GM23338 (cell line): ENCODE results near the gene MAGI1. TPM values are rescaled to one million over a fixed set of nuclear protein-coding genes. Genes with fewer than 3 reads are reported as not detected.

Source experiments
- ATAC-seq: fragments of 200-7000 bp; cut with Tn5 transposase; 3 replicates; pipeline ENCODE4 v1.9.1; 2020
- DNase-seq: peaks from one replicate; pipeline ENCODE4 v3.0.0-alpha.2; 2015; ENCODE audit warnings: low spot score
- H2AFZ ChIP-seq: fragments of 200-600 bp; sonication (generic); 2 replicates; pipeline ENCODE4 v1.8.0; 2016; ENCODE audit warnings: antibody characterized with exemption, mild to moderate bottlenecking, moderate library complexity
- H3F3A ChIP-seq: fragments of 200-600 bp; sonication (generic); replicated peaks from 2 replicates; pipeline ENCODE4 v1.8.0; 2017; ENCODE audit warnings: antibody characterized with exemption, mixed run types, low read depth
- H3K27ac ChIP-seq: fragments of 200-600 bp; sonication (generic); 2 replicates; pipeline ENCODE4 v1.6.1; 2016; ENCODE audit warnings: low read depth
- H3K27me3 ChIP-seq: fragments of 200-600 bp; sonication (generic); 2 replicates; pipeline ENCODE4 v1.8.0; 2016; ENCODE audit warnings: mild to moderate bottlenecking, mixed run types, moderate library complexity; ENCODE audit not compliant: insufficient read depth
- H3K36me3 ChIP-seq: fragments of 200-600 bp; sonication (generic); 2 replicates; pipeline ENCODE4 v1.8.0; 2016; ENCODE audit warnings: mild to moderate bottlenecking; ENCODE audit not compliant: insufficient read depth
- H3K4me1 ChIP-seq: fragments of 200-600 bp; sonication (generic); 2 replicates; pipeline ENCODE4 v1.8.0; 2016; ENCODE audit warnings: mild to moderate bottlenecking, moderate library complexity; ENCODE audit not compliant: insufficient read depth
- H3K4me2 ChIP-seq: fragments of 200-600 bp; sonication (generic); 2 replicates; pipeline ENCODE4 v1.7.1; 2017; ENCODE audit warnings: mixed run types
- H3K4me3 ChIP-seq: fragments of 200-600 bp; sonication (generic); 2 replicates; pipeline ENCODE4 v1.6.1; 2016; ENCODE audit warnings: mixed run types
- H3K79me2 ChIP-seq: fragments of 200-600 bp; sonication (generic); replicated peaks from 2 replicates; pipeline ENCODE4 v1.8.0; 2017; ENCODE audit warnings: mild to moderate bottlenecking; ENCODE audit not compliant: insufficient read depth
- H3K9me2 ChIP-seq: fragments of 200-600 bp; sonication (generic); 2 replicates; pipeline ENCODE4 v1.8.0; 2017; ENCODE audit not compliant: insufficient read depth
- H4K20me1 ChIP-seq: fragments of 200-600 bp; sonication (generic); replicated peaks from 2 replicates; pipeline ENCODE4 v1.8.0; 2017; ENCODE audit warnings: mild to moderate bottlenecking; ENCODE audit not compliant: insufficient read depth
- H3K27ac Mint-ChIP-seq: 2 replicates; pipeline ENCODE4 v1.8.0; 2020; ENCODE audit warnings: inconsistent platforms, mild to moderate bottlenecking, moderate library complexity, mixed read lengths
- H3K27me3 Mint-ChIP-seq: 3 replicates; pipeline ENCODE4 v1.8.0; 2022; ENCODE audit warnings: low read depth, mild to moderate bottlenecking, moderate library complexity, mixed read lengths, inconsistent platforms; ENCODE audit not compliant: insufficient read depth, poor library complexity
- H3K36me3 Mint-ChIP-seq: 3 replicates; pipeline ENCODE4 v1.8.0; 2021; ENCODE audit warnings: low read depth, mild to moderate bottlenecking, inconsistent platforms, moderate library complexity, mixed read lengths
- H3K4me1 Mint-ChIP-seq: 3 replicates; pipeline ENCODE4 v1.8.0; 2020; ENCODE audit warnings: mild to moderate bottlenecking, inconsistent platforms, mixed read lengths
- H3K4me3 Mint-ChIP-seq: 3 replicates; pipeline ENCODE4 v1.8.0; 2021; ENCODE audit warnings: moderate library complexity, mild to moderate bottlenecking, inconsistent platforms, mixed read lengths
- H3K9me3 Mint-ChIP-seq: 3 replicates; pipeline ENCODE4 v1.8.0; 2020; ENCODE audit warnings: moderate library complexity, mild to moderate bottlenecking, inconsistent platforms, mixed read lengths
- CREB1 ChIP-seq: fragments of 250-450 bp; sonication (Bioruptor Pico); IDR thresholded peaks from 2 replicates; pipeline ENCODE4 v1.5.0; 2020; ENCODE audit warnings: low read depth, mild to moderate bottlenecking, moderate library complexity
- EZH2 ChIP-seq: fragments of 200-600 bp; sonication (generic); IDR thresholded peaks from one replicate; pipeline ENCODE4 v1.8.0; 2017; ENCODE audit warnings: antibody characterized with exemption, mild to moderate bottlenecking, low read depth; ENCODE audit not compliant: unreplicated experiment
- EZH2phosphoT487 ChIP-seq: fragments of 200-600 bp; sonication (generic); IDR thresholded peaks from one replicate; pipeline ENCODE4 v1.8.1; 2018; ENCODE audit warnings: antibody characterized with exemption; ENCODE audit not compliant: unreplicated experiment
- JUNB ChIP-seq: IDR thresholded peaks from one replicate; pipeline ENCODE4 v1.6.1; 2016; ENCODE audit warnings: antibody characterized with exemption; ENCODE audit not compliant: unreplicated experiment
- NANOG ChIP-seq: IDR thresholded peaks from 2 replicates; pipeline ENCODE4 v1.6.1; 2016; ENCODE audit warnings: antibody characterized with exemption, borderline replicate concordance
- POLR2AphosphoS5 ChIP-seq: IDR thresholded peaks from 2 replicates; pipeline ENCODE4 v1.6.1; 2016; ENCODE audit warnings: antibody characterized with exemption, low read depth
- STAT1 ChIP-seq: IDR thresholded peaks from one replicate; pipeline ENCODE4 v1.6.1; 2016; ENCODE audit warnings: antibody characterized with exemption; ENCODE audit not compliant: unreplicated experiment
- ZNF114 ChIP-seq: fragments of 250-450 bp; sonication (Bioruptor Pico); IDR thresholded peaks from 2 replicates; pipeline ENCODE4 v1.5.0; 2020; ENCODE audit warnings: mild to moderate bottlenecking, moderate library complexity
- ZNF331 ChIP-seq: fragments of 250-450 bp; sonication (Bioruptor Pico); IDR thresholded peaks from 2 replicates; pipeline ENCODE4 v1.5.0; 2020; ENCODE audit warnings: low read depth, mild to moderate bottlenecking, moderate library complexity
- polyA plus RNA-seq: library from polyadenylated mRNA; unstranded; fragments of >200 nt; fragmentation: Nextera tagmentation; extraction: Ambion mirVana; gene quantifications from 2 replicates; pipeline ENCODE4 v1.2.1, GENCODE V29; 2016
- total RNA-seq: library from RNA; depleted of rRNA; stranded (reverse); fragments of >200 nt; shearing (Covaris generic); gene quantifications from 2 replicates; pipeline ENCODE4 v1.2.3, GENCODE V29; 2014
- TF ChIP-seq, protein P1 (sequence below): fragments of 250-450 bp; sonication (Bioruptor Pico); IDR thresholded peaks from 2 replicates; pipeline ENCODE4 v1.5.0; 2020; ENCODE audit warnings: mild to moderate bottlenecking, moderate library complexity
- TF ChIP-seq, protein P2 (sequence below): IDR thresholded peaks from one replicate; pipeline ENCODE4 v1.6.1; 2018; ENCODE audit warnings: antibody characterized with exemption; ENCODE audit not compliant: unreplicated experiment
- TF ChIP-seq, protein P3 (sequence below), 2 experiments: fragments of 200-600 bp in 1 of 2; sonication (generic) in 1 of 2; conservative IDR thresholded peaks; 2 replicates each; pipeline versions ENCODE4 v1.5.1 to v1.6.1; 2016 to 2017; ENCODE audit warnings: antibody characterized with exemption in 2 of 2, low read depth in 2 of 2, mild to moderate bottlenecking in 2 of 2, moderate library complexity in 1 of 2

MAGI1 gene
- total and polyA plus RNA-seq, 2 experiments from 2014 or later: 27.4 to 71.2 TPM

DNA sequence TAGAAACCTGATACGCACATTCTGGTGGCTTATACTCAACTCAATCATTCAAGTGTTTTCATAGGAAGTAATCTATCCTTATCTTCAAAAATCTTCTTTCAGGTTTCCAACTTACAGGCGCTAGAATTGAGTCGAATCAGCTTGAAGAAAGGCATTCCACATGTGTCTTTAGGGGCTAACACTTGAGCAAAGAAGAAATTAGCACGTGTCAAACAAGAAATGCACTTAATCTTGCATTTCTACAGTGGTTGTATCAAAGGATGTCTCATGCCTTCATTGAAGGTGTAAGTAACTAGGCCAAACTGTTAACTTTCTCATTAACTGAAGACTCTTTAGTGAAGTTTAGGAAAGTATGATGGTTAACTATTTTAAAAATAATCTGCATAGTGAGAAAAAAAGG lies 557.6 kb downstream of the MAGI1 start:
- H4K20me1 ChIP-seq: 0 out of 2 replicates have a peak, but pooled peaks cover under 1% of the 10 kb centered on the region
- Mint-ChIP-seq H3K27ac (no peak overlapping the region), H3K4me3 (no peak overlapping the region), H3K4me1 (peaks cover 80% of the 10 kb centered on the region), H3K9me3 (no peaks in the 10 kb centered on the region), H3K36me3 (peaks cover 2% of the 10 kb centered on the region; the same call in 1 of the 3 replicates), H3K27me3 (no peaks in the 10 kb centered on the region)
- H2AFZ ChIP-seq: no peak overlapping the region
- no peaks in the 10 kb centered on the region for H3F3A ChIP-seq
- H3K4me1 ChIP-seq: peaks cover 78% of the 10 kb centered on the region
- no peaks in the 10 kb centered on the region for H3K9me2 ChIP-seq
- H3K27me3 ChIP-seq: no peaks in the 10 kb centered on the region
- no peak overlapping the region for H3K4me3 ChIP-seq
- no peak for ATAC-seq
- TF ChIP-seq ZNF114 (CRISPR knock-in tag): no peak
- TF ChIP-seq ZNF331 (CRISPR knock-in tag): no peak
- TF ChIP-seq POLR2AphosphoS5: no peak
- TF ChIP-seq, protein P1, sequence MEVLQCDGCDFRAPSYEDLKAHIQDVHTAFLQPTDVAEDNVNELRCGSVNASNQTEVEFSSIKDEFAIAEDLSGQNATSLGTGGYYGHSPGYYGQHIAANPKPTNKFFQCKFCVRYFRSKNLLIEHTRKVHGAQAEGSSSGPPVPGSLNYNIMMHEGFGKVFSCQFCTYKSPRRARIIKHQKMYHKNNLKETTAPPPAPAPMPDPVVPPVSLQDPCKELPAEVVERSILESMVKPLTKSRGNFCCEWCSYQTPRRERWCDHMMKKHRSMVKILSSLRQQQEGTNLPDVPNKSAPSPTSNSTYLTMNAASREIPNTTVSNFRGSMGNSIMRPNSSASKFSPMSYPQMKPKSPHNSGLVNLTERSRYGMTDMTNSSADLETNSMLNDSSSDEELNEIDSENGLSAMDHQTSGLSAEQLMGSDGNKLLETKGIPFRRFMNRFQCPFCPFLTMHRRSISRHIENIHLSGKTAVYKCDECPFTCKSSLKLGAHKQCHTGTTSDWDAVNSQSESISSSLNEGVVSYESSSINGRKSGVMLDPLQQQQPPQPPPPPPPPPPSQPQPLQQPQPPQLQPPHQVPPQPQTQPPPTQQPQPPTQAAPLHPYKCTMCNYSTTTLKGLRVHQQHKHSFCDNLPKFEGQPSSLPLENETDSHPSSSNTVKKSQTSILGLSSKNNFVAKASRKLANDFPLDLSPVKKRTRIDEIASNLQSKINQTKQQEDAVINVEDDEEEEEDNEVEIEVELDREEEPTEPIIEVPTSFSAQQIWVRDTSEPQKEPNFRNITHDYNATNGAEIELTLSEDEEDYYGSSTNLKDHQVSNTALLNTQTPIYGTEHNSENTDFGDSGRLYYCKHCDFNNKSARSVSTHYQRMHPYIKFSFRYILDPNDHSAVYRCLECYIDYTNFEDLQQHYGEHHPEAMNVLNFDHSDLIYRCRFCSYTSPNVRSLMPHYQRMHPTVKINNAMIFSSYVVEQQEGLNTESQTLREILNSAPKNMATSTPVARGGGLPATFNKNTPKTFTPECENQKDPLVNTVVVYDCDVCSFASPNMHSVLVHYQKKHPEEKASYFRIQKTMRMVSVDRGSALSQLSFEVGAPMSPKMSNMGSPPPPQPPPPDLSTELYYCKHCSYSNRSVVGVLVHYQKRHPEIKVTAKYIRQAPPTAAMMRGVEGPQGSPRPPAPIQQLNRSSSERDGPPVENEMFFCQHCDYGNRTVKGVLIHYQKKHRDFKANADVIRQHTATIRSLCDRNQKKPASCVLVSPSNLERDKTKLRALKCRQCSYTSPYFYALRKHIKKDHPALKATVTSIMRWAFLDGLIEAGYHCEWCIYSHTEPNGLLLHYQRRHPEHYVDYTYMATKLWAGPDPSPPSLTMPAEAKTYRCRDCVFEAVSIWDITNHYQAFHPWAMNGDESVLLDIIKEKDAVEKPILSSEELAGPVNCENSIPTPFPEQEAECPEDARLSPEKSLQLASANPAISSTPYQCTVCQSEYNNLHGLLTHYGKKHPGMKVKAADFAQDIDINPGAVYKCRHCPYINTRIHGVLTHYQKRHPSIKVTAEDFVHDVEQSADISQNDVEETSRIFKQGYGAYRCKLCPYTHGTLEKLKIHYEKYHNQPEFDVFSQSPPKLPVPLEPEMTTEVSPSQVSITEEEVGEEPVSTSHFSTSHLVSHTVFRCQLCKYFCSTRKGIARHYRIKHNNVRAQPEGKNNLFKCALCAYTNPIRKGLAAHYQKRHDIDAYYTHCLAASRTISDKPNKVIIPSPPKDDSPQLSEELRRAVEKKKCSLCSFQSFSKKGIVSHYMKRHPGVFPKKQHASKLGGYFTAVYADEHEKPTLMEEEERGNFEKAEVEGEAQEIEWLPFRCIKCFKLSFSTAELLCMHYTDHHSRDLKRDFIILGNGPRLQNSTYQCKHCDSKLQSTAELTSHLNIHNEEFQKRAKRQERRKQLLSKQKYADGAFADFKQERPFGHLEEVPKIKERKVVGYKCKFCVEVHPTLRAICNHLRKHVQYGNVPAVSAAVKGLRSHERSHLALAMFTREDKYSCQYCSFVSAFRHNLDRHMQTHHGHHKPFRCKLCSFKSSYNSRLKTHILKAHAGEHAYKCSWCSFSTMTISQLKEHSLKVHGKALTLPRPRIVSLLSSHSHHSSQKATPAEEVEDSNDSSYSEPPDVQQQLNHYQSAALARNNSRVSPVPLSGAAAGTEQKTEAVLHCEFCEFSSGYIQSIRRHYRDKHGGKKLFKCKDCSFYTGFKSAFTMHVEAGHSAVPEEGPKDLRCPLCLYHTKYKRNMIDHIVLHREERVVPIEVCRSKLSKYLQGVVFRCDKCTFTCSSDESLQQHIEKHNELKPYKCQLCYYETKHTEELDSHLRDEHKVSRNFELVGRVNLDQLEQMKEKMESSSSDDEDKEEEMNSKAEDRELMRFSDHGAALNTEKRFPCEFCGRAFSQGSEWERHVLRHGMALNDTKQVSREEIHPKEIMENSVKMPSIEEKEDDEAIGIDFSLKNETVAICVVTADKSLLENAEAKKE (CRISPR knock-in tag): no peak
- TF ChIP-seq CREB1 (CRISPR knock-in tag): no peak
- no peak for TF ChIP-seq NANOG
- TF ChIP-seq STAT1: no peak
- TF ChIP-seq JUNB: no peak
- TF ChIP-seq, protein P2, sequence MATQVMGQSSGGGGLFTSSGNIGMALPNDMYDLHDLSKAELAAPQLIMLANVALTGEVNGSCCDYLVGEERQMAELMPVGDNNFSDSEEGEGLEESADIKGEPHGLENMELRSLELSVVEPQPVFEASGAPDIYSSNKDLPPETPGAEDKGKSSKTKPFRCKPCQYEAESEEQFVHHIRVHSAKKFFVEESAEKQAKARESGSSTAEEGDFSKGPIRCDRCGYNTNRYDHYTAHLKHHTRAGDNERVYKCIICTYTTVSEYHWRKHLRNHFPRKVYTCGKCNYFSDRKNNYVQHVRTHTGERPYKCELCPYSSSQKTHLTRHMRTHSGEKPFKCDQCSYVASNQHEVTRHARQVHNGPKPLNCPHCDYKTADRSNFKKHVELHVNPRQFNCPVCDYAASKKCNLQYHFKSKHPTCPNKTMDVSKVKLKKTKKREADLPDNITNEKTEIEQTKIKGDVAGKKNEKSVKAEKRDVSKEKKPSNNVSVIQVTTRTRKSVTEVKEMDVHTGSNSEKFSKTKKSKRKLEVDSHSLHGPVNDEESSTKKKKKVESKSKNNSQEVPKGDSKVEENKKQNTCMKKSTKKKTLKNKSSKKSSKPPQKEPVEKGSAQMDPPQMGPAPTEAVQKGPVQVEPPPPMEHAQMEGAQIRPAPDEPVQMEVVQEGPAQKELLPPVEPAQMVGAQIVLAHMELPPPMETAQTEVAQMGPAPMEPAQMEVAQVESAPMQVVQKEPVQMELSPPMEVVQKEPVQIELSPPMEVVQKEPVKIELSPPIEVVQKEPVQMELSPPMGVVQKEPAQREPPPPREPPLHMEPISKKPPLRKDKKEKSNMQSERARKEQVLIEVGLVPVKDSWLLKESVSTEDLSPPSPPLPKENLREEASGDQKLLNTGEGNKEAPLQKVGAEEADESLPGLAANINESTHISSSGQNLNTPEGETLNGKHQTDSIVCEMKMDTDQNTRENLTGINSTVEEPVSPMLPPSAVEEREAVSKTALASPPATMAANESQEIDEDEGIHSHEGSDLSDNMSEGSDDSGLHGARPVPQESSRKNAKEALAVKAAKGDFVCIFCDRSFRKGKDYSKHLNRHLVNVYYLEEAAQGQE: no peak
- TF ChIP-seq EZH2phosphoT487: no peak
- TF ChIP-seq, protein P3, sequence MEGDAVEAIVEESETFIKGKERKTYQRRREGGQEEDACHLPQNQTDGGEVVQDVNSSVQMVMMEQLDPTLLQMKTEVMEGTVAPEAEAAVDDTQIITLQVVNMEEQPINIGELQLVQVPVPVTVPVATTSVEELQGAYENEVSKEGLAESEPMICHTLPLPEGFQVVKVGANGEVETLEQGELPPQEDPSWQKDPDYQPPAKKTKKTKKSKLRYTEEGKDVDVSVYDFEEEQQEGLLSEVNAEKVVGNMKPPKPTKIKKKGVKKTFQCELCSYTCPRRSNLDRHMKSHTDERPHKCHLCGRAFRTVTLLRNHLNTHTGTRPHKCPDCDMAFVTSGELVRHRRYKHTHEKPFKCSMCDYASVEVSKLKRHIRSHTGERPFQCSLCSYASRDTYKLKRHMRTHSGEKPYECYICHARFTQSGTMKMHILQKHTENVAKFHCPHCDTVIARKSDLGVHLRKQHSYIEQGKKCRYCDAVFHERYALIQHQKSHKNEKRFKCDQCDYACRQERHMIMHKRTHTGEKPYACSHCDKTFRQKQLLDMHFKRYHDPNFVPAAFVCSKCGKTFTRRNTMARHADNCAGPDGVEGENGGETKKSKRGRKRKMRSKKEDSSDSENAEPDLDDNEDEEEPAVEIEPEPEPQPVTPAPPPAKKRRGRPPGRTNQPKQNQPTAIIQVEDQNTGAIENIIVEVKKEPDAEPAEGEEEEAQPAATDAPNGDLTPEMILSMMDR (conservative IDR thresholded peaks at IDR 0.05; ENCODE audit: low read depth in 2 of 2): no peak
- TF ChIP-seq EZH2: no peak
- H3K4me2 ChIP-seq: no peak overlapping the region
- no peak overlapping the region for H3K27ac ChIP-seq
- DNase-seq: no peak
- H3K79me2 ChIP-seq: peaks cover 53% of the 10 kb centered on the region
- no peaks in the 10 kb centered on the region for H3K36me3 ChIP-seq
